Renal cortical epithelial cell (primary cell): ENCODE measurements around the gene VWA3B. TPM values are rescaled to one million over a fixed set of nuclear protein-coding genes. Genes with fewer than 3 reads are reported as not detected.
"Not testable (repeated sequence)": the region's sequence is repeated elsewhere in the genome, so short reads cannot be mapped to it uniquely, and the experiment has no call there.

ENCODE experiments used
- DNase-seq: peaks from one replicate; pipeline ENCODE4 v3.0.0-alpha.2; 2011; ENCODE audit warnings: low read depth
- total RNA-seq: library from RNA; depleted of rRNA; stranded (reverse); fragments of >200 nt; gene quantifications from 2 replicates; pipeline ENCODE4 v1.2.3, GENCODE V29; 2014

VWA3B gene, protein sequence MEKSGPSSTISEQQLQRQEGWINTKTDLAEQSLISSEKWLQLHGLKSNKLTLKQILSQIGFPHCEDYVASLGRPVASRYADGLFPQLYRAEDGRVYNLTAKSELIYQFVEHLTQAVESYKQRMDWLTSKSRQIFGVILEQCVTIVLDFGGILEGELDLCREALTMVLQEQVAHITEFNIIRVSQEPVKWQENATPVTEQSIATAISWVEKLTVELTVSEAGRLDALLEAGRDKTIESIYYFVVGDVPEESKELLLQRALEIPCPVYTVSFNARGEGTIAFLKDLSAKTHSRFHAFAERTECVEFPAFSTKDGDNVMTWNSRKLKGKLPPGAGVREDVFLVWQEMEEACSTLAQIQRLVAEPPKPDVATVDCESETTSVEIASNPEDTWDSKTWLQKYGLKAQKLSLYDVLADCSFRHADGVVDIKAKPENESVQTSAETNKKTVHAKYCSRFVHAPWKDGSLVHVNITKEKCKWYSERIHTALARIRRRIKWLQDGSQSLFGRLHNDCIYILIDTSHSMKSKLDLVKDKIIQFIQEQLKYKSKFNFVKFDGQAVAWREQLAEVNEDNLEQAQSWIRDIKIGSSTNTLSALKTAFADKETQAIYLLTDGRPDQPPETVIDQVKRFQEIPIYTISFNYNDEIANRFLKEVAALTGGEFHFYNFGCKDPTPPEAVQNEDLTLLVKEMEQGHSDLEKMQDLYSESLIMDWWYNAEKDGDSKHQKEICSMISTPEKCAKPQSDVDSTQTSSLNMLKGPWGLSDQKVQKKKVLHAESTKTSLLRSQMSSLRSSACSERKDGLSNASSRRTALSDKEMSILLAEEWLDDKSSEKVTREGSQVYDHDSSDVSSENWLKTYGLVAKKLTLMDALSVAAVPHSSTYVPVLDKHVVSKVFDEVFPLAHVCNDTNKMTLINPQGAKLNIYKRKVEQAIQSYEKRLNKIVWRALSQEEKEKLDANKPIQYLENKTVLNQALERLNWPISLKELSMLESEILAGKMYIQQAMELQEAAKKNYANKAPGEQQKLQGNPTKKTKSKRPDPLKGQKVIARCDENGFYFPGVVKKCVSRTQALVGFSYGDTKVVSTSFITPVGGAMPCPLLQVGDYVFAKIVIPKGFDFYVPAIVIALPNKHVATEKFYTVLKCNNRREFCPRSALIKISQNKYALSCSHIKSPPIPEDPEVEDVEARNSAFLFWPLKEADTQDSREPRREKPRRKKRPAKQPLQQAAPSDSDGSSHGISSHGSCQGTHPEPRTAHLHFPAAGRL (N-terminal part only)
- not detected in 2 replicates for total RNA-seq

- no peak for DNase-seq
Observed at GRCh38 chr2:98086491-98087446, at the start of gene VWA3B. TSS of gene VWA3B (plus strand) at chr2:98087167. CDS start at chr2:98093093, 5,926 bp downstream.

DNA sequence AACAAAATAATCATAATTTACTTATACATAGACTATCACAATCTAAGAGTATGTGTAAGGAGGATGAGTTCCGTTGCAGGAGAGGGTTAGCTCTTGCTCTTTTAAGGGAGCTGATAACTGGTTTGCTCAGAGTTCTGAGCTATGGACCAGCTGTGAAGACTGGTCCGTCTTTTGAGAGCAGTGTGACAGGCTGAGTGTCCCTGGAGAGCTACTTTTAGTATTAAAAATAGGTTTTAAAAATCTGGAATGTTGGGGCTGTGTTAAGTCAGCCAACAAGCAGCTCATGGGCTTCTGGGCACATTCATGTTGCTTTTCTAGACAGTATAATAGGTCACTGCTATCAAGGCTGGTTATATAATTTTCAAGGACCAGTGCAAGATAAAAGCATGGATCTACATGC is 49.8 kb upstream of the VWA3B start:
- no peak for DNase-seq

DNA sequence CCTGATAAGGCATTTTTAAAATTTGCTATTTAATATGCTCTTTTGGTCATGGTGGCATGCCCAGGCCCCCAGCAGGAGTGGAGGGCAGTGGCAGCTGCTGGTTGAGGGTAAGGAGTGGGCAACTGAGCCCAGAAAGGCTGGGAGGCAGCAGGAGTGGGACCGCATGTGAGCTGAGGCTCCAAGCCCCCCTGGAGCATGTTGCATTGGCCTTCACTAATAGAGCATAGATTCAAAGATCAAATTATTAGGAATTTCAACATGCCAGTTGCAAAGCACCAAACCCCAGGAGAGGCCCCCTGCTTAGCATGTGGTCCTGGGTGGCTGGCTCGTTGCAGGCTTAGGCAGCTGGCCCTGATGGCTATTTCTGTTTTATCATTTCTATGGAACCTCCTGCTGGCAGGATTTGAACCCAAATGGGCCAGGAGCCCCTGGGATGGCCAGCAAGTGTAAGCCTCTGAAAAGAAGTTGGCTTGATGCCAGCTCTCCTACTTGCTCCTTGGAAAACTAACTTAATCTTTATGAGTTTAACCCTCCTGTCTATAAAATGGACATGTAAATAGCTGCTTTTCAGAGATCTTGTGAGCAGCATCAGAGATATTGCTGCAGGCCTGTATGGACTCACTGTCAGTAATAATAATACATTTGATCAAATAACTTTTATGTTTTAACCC is 49.2 kb upstream of the VWA3B start:
- no peak for DNase-seq

GRCh38 chr2:98039085-98039756 is 47.7 kb upstream of the VWA3B start:
- DNase-seq = no peak

DNA sequence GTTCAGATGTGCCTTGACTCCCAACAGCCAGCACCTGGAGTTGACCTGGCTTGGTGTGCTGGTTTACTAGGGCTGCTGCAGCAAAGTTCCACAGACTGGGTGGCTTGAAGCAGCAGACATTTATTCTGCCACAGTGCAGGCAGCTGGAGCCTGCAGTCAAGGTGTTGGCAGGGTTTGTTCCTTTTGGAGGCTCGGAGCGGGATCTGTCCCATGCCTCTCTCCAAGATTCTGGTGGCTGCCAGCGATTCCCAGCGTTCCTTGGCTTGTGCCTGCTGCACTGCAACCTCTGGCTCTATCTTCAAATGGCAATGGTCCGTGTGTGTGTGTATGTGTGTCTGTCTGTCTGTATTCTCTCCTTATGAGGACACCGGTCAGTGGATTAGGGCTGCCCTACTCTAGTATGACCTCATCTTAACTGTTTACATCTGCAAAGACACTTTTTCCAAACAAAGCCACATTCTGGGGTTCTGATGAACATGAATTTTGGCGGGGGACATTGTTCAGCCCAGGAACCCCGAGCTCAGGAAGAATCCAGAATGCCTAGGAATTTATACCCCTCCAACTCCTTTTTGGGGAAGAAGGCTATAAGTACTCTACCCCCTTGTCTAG is 46.5 kb upstream of the VWA3B start:
- no peak for DNase-seq

DNA sequence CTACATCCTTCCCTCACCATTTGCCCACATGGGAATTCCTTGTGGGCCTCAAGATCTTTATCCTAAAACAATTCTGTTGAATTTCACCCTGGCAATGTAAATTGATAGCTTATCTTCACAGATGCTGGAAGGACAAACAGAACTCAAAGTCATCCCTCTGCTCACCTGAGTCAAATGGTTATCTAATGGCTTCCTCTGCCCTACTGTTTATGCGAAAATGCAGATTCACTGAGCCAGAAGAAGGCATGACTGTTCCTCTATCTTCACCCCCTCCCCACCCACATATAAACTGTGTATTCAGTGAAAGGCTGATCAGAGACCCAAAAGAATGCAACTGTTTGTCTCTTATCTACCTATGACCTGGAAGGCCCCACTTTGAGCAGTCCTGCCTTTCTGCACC is 43.9 kb upstream of the VWA3B start:
- no peak for DNase-seq

- not testable (repeated sequence) for DNase-seq
Observed at GRCh38 chr2:98044730-98045129, 42.2 kb upstream of the VWA3B start.

DNA sequence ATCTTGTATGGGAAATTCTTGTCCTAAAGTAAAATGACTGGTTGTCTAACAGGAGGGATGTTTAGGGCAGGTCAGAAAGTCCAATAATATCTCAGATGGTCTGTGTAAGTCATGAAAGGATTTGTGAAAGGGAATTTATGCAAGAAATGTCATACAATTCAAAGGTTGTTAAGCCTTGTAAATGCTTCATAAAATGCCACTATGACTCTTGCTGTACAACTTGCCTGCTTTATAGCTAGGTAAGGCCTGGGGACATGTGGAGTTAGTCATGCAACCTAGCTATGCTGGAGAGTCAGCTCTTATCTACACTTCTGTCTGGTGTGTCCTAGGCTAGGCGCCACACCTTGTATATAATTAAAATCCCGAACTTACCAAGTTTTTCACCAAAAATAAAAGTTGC is 36.9 kb upstream of the VWA3B start:
- peak; percentile 42 for DNase-seq

DNA sequence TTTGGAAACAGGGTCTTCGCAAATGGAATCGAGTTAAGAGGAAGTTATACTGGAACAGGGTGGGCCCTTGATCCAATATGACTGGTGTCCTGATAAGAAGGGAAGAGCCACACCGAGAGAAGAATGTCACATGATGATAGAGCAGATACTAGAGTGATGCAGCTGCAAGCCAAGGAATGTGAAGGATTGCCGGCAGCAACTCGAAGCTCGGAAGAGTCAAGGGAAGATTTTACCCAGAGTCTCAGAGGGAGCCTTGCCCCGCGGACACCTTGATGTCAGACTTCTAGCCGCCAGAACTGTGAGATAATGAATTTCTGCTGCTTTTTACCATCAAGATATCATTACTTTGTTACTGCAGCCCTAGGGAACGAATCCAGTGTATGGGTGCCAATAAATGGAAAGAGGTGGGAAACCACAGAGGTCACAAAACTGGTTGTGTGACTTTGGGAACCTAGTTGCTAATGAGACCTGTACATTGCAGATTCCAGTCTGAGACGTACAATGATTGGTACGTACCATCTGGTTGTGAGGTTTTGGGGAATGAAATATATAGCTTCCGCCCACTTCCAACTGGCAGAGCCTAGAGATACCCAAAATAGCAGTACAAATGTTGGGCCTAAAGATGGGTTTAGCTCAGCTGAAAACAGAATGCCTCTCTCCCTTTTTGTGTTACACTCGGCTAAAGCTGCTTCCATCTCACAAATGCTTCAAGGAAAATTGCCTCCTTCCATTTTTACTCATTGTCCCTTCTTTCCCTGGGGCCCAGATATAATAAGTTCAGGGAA is 28.6 kb upstream of the VWA3B start:
- no peak for DNase-seq

DNA sequence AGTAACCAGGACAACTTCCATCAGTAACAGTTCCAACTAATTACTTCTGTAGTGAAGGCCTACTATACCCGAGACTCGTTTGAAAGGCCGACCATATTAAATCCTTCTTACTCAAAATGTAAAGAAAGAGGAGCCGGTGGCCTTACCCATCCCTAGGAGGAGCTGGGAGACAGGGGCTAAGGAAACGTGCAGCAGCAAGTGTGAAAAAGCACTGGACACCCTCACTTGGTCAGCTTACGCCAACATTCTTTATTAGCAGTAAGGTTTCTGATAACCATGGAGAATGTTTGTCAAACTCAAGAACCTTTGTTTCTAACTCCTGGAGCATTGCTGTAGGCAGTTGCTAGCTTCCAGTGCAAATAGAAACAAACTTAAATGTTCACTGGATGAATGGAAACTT is 26.7 kb upstream of the VWA3B start:
- no peak for DNase-seq

DNA sequence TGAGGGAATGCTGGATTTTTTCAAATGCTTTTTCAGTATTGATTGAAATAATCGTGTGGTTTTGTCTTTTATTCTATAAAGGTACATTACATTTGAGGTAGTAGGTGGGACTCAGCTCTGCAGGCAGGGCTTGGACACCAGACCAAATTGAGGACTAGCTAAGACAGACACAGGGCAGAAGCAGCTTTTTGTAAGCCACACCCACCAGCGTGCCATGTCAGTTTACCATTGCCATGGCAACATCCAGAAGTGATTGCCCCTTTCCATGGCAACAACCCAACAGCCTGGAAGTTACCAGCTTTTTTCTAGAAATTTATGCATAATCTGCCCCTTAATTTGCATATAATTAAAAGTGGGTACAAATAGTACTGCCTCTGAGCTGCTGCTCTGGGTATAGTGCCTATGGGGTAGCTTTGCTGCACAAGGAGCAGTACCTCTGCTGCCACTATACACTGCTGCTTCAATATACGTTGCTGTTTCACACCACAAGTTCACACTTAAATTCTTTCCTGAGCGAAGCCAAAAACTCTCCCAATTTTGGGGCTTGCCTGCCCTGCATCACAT is 23.6 kb upstream of the VWA3B start:
- no peak for DNase-seq

GRCh38 chr2:98065808-98066207 is 21.2 kb upstream of the VWA3B start:
- no peak for DNase-seq

DNA sequence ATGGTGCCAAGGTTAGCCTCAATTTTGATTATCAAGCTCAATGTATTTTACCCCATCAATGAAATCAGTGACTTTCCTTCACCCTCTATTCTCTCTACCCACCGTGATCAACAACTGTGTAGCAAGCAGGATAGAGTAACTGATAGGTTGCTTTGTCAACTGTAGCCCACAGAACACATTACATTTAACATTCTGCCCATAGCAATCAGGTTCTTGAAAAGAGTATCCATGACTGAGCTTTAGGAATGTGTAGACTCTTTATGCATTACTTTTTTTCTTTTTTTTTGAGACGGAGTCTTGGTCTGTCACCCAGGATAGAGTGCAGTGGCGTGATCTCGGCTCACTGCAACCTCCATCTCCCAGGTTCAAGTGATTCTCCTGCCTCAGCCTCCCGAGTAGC is 19.8 kb upstream of the VWA3B start:
- no peak for DNase-seq

GRCh38 chr2:98070081-98070480 is 16.9 kb upstream of the VWA3B start:
- DNase-seq = no peak

DNA sequence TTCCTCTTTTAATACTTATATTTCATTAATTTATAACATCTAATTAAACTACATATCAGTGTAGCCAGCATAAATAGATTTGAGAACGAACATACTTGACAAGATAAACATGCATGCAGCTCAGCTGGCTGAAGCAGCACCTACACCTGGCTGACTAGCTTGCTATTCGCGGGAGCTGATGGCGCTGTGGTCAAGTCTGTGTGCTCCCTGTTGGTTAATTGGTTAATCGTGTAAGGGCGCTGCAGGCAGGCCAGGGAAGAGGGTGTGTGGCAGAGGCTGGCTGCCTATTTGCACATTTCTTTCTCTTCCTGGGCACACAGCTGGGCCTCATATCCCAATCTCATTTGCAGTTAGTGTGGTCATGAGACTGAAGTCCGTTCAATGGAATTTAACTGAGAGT is 14.5 kb upstream of the VWA3B start:
- DNase-seq = no peak

DNA sequence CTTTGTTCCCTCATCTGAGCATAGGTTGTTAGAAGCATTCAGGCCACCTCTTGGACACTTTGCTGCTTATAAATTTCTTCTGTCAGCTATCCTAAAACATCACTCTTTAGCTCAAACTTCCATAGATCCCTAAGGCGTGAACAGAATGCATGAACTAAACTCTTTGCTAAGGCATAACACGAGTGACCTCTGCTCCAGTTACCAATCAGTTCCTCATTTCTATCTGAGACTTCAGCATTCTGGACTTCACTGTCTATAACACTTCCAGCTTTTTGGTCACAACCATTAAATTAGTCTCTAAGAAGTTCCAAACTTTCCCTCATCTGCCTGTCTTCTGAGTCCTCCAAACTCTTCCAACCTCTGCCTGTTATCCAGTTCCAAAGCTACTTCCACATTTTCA is 8.3 kb upstream of the VWA3B start:
- no peak for DNase-seq

GRCh38 chr2:98084151-98084868 is 2.7 kb upstream of the VWA3B start:
- no peak for DNase-seq

GRCh38 chr2:98084869-98085238 is 2.1 kb upstream of the VWA3B start:
- DNase-seq = peak; percentile 7
